HepG2 (cell line): ENCODE results near the gene BABAM1. TPM values are rescaled to one million over a fixed set of nuclear protein-coding genes. Genes with fewer than 3 reads are reported as not detected.

ENCODE experiments used
- ARID3A ChIP-seq: IDR thresholded peaks from 2 replicates; pipeline ENCODE4 v1.6.1; 2012; ENCODE audit warnings: low read depth, low read length, improper control_type of control experiment
- CBX5 ChIP-seq: sonication (generic); formaldehyde crosslinking; IDR thresholded peaks from 2 replicates; pipeline ENCODE4 v1.4.0; 2020; ENCODE audit warnings: missing genetic modification reagents, borderline replicate concordance
- DRAP1 ChIP-seq: IDR thresholded peaks from 2 replicates; pipeline ENCODE4 v1.6.1; 2016; ENCODE audit warnings: missing genetic modification reagents, missing compliant biosample characterization
- EP300 ChIP-seq, 3 experiments: sonication (generic) in 1 of 3; formaldehyde crosslinking in 1 of 3; IDR thresholded peaks; 2 replicates each; pipeline versions ENCODE4 v1.5.1 to v1.6.1; 2011 to 2020; ENCODE audit warnings: low read depth in 2 of 3, low read length in 2 of 3, borderline replicate concordance in 1 of 3, improper control_type of control experiment in 1 of 3, mild to moderate bottlenecking in 1 of 3, missing genetic modification reagents in 1 of 3, moderate library complexity in 1 of 3
- FOXO1 ChIP-seq: sonication (generic); formaldehyde crosslinking; IDR thresholded peaks from 2 replicates; pipeline ENCODE4 v1.4.0; 2020; ENCODE audit warnings: missing genetic modification reagents
- HOXA3 ChIP-seq: sonication (generic); formaldehyde crosslinking; IDR thresholded peaks from 2 replicates; pipeline ENCODE4 v1.5.0; 2020; ENCODE audit warnings: missing genetic modification reagents
- KDM2A ChIP-seq: sonication (generic); formaldehyde crosslinking; IDR thresholded peaks from 2 replicates; pipeline ENCODE4 v1.4.0; 2020; ENCODE audit warnings: low read depth, missing genetic modification reagents, borderline replicate concordance
- NR2F1 ChIP-seq, 2 experiments: fragments of 450-650 bp in 1 of 2; formaldehyde crosslinking in 1 of 2; IDR thresholded peaks; 2 replicates each; pipeline versions ENCODE4 v1.5.0 to v1.6.1; 2016 to 2020; ENCODE audit warnings: mild to moderate bottlenecking in 1 of 2, missing compliant biosample characterization in 1 of 2, missing genetic modification reagents in 1 of 2, moderate library complexity in 1 of 2
- PLRG1 ChIP-seq: fragments of 450-650 bp; conservative IDR thresholded peaks from 2 replicates; pipeline ENCODE4 v1.6.1; 2016
- TFAP4 ChIP-seq: sonication (generic); IDR thresholded peaks from 2 replicates; pipeline ENCODE4 v1.6.1; 2016; ENCODE audit warnings: low read depth, borderline replicate concordance
- THRA ChIP-seq: sonication (generic); formaldehyde crosslinking; IDR thresholded peaks from 2 replicates; pipeline ENCODE4 v1.4.0; 2020; ENCODE audit warnings: missing genetic modification reagents, borderline replicate concordance
- ZBTB7B ChIP-seq: sonication (generic); formaldehyde crosslinking; IDR thresholded peaks from 2 replicates; pipeline ENCODE4 v1.4.0; 2020; ENCODE audit warnings: missing genetic modification reagents
- ZFP91 ChIP-seq: sonication (generic); formaldehyde crosslinking; IDR thresholded peaks from 2 replicates; pipeline ENCODE4 v1.9.0; 2022; ENCODE audit warnings: missing genetic modification reagents, mild to moderate bottlenecking, borderline replicate concordance
- ZGPAT ChIP-seq: IDR thresholded peaks from 2 replicates; pipeline ENCODE4 v1.6.1; 2016; ENCODE audit warnings: mild to moderate bottlenecking
- ZMAT3 ChIP-seq: sonication (generic); formaldehyde crosslinking; conservative IDR thresholded peaks from 2 replicates; pipeline ENCODE4 v1.7.0; 2021; ENCODE audit warnings: missing genetic modification reagents
- ZNF746 ChIP-seq: sonication (generic); formaldehyde crosslinking; IDR thresholded peaks from 2 replicates; pipeline ENCODE4 v1.8.0; 2022; ENCODE audit warnings: mild to moderate bottlenecking, missing genetic modification reagents
- ZNF766 ChIP-seq: sonication (generic); formaldehyde crosslinking; IDR thresholded peaks from 2 replicates; pipeline ENCODE4 v1.5.0; 2020; ENCODE audit warnings: missing genetic modification reagents, borderline replicate concordance
- ZZZ3 ChIP-seq: sonication (generic); formaldehyde crosslinking; IDR thresholded peaks from 2 replicates; pipeline ENCODE4 v1.4.0; 2020; ENCODE audit warnings: missing genetic modification reagents, mild to moderate bottlenecking, borderline replicate concordance
- polyA plus RNA-seq, 8 experiments: library from polyadenylated mRNA; depleted of rRNA in 3 of 8; stranded (reverse) in 7 of 8; unstranded in 1 of 8; fragments of >200 nt; fragmentation: Illumina TruSeq in 4 of 8; extraction: Trizol in 4 of 8; gene quantifications; 2 replicates each; pipeline versions ENCODE4 v1.2.1 to v1.2.3, GENCODE V29; 2011 to 2016; ENCODE audit warnings: low read depth in 4 of 8, missing spikeins in 1 of 8, mixed read lengths in 1 of 8; ENCODE audit not compliant: insufficient read depth in 1 of 8
- total RNA-seq, 5 experiments: library from RNA; depleted of rRNA; stranded (reverse); fragments of >200 nt; fragmentation: Illumina TruSeq; extraction: Trizol; gene quantifications; 2 replicates each; pipeline ENCODE4 v1.2.3, GENCODE V29; 2016; ENCODE audit warnings: low read depth in 1 of 5
- TF ChIP-seq, protein P1 (sequence below): IDR thresholded peaks from 2 replicates; pipeline ENCODE4 v1.6.1; 2016; ENCODE audit warnings: control low read depth

BABAM1 gene
- total and polyA plus RNA-seq, 2 of the 13 experiments (the other 11 are each of a cell fraction or from before 2014, with no cell fraction given), result 70.0 to 82.0 TPM

- no peak for TF ChIP-seq ZNF766 (CRISPR knock-in tag)
- 0 out of 2 replicates have a peak, but pooled peaks have one; percentile 56 for TF ChIP-seq ZMAT3 (CRISPR knock-in tag)
- TF ChIP-seq DRAP1 (CRISPR knock-in tag), result peak; percentile 96
- peak; percentile 75 for TF ChIP-seq ZGPAT
- no peak for TF ChIP-seq PLRG1
- no peak for TF ChIP-seq ARID3A
- TF ChIP-seq HOXA3, result peak; percentile 69; the same call in 1 of the 2 replicates
- peak; percentile 26 to 69; a peak in 2 of 4 replicates for TF ChIP-seq NR2F1 (CRISPR knock-in tag; IDR thresholded peaks at IDR 0.05)
- TF ChIP-seq FOXO1 (CRISPR knock-in tag), result peak; percentile 65; the same call in 1 of the 2 replicates
- TF ChIP-seq ZBTB7B (CRISPR knock-in tag), result peak; percentile 71
- 0 out of 4 replicates have a peak, but pooled peaks of 1 of the 2 experiments have one; percentile 5 for TF ChIP-seq EP300 (IDR thresholded peaks at IDR 0.05; ENCODE audit: low read depth in 2 of 2, low read length in 2 of 2)
- no peak for TF ChIP-seq EP300 (CRISPR knock-in tag; IDR thresholded peaks at IDR 0.05; ENCODE audit: borderline replicate concordance)
- peak; percentile 53; the same call in 1 of the 2 replicates for TF ChIP-seq TFAP4
- TF ChIP-seq CBX5 (CRISPR knock-in tag), result no peak
- TF ChIP-seq KDM2A (CRISPR knock-in tag), result peak; percentile 71
- TF ChIP-seq THRA (CRISPR knock-in tag), result peak; percentile 79; the same call in 1 of the 2 replicates
- TF ChIP-seq, protein P1, sequence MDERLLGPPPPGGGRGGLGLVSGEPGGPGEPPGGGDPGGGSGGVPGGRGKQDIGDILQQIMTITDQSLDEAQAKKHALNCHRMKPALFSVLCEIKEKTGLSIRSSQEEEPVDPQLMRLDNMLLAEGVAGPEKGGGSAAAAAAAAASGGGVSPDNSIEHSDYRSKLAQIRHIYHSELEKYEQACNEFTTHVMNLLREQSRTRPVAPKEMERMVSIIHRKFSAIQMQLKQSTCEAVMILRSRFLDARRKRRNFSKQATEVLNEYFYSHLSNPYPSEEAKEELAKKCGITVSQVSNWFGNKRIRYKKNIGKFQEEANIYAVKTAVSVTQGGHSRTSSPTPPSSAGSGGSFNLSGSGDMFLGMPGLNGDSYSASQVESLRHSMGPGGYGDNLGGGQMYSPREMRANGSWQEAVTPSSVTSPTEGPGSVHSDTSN (CRISPR knock-in tag), result peak; percentile 95
- TF ChIP-seq ZFP91 (CRISPR knock-in tag), result peak; percentile 100
- TF ChIP-seq ZNF746 (CRISPR knock-in tag), result no peak
- no peak for TF ChIP-seq ZZZ3 (CRISPR knock-in tag)
Measured at GRCh38 chr19:17303167-17303939, 36.1 kb downstream of the BABAM1 start, which contains the start of gene ABHD8 (continued).
